PC-3 (cell line): ENCODE results near the gene TLN1. TPM values are rescaled to one million over a fixed set of nuclear protein-coding genes. Genes with fewer than 3 reads are reported as not detected.

ENCODE experiments used
- ATAC-seq: fragments of 200-7000 bp; cut with Tn5 transposase; 2 replicates; pipeline ENCODE4 v1.9.1; 2020; ENCODE audit warnings: mild to moderate bottlenecking, moderate library complexity
- BruUV-seq: library from RNA; stranded (reverse); fragments of 400-500 nt; replicated peaks from 2 replicates; lab custom pipeline; 2021; lab: Mats Ljungman, UMichigan
- CTCF ChIA-PET: fragments of 300-600 bp; sonication (Branson Sonifier 250); formaldehyde crosslinking; loops from one replicate; lab custom pipeline; 2022; ENCODE audit warnings: antibody characterized with exemption; lab: Charles Lee
- POLR2A ChIA-PET: fragments of 300-600 bp; sonication (Branson Sonifier 250); formaldehyde crosslinking; loops from one replicate; lab custom pipeline; 2022; ENCODE audit warnings: antibody characterized with exemption; ENCODE audit not compliant: unreplicated experiment; lab: Charles Lee
- DNase-seq: peaks from one replicate; pipeline ENCODE4 v3.0.0-alpha.2; 2015
- H2AFZ ChIP-seq: fragments of 300-600 bp; sonication (generic); 2 replicates; pipeline ENCODE4 v1.6.0; 2016; ENCODE audit warnings: antibody characterized with exemption, low read length
- H3F3A ChIP-seq: fragments of 300-600 bp; sonication (generic); one replicate; pipeline ENCODE4 v1.6.0; 2017; ENCODE audit warnings: antibody characterized with exemption, low read length, control low read depth, mild to moderate bottlenecking; ENCODE audit not compliant: unreplicated experiment
- H3K27ac ChIP-seq: fragments of 300-600 bp; sonication (generic); 2 replicates; pipeline ENCODE4 v1.5.1; 2016; ENCODE audit warnings: mild to moderate bottlenecking, low read length
- H3K27me3 ChIP-seq: fragments of 300-600 bp; sonication (generic); 2 replicates; pipeline ENCODE4 v1.6.1; 2016; ENCODE audit warnings: low read length, mixed read lengths
- H3K36me3 ChIP-seq: fragments of 300-600 bp; sonication (generic); 2 replicates; pipeline ENCODE4 v1.6.1; 2016; ENCODE audit warnings: low read depth, mixed run types, low read length, mixed read lengths
- H3K4me1 ChIP-seq: fragments of 300-600 bp; sonication (generic); 2 replicates; pipeline ENCODE4 v1.5.1; 2016; ENCODE audit warnings: low read length; ENCODE audit not compliant: insufficient read depth
- H3K4me2 ChIP-seq: fragments of 300-600 bp; sonication (generic); 2 replicates; pipeline ENCODE4 v1.6.0; 2016; ENCODE audit warnings: low read length
- H3K4me3 ChIP-seq: fragments of 300-600 bp; sonication (generic); 2 replicates; pipeline ENCODE4 v1.5.1; 2016; ENCODE audit warnings: mild to moderate bottlenecking, low read length, mixed read lengths
- H3K79me2 ChIP-seq: fragments of 300-600 bp; sonication (generic); 2 replicates; pipeline ENCODE4 v1.6.1; 2017; ENCODE audit warnings: low read length, mixed read lengths
- H3K9ac ChIP-seq: fragments of 300-600 bp; sonication (generic); 2 replicates; pipeline ENCODE4 v1.6.0; 2016; ENCODE audit warnings: mild to moderate bottlenecking, low read length
- H3K9me2 ChIP-seq: fragments of 300-600 bp; sonication (generic); replicated peaks from 2 replicates; pipeline ENCODE4 v1.6.1; 2016; ENCODE audit warnings: mixed run types, low read length, mixed read lengths
- H3K9me3 ChIP-seq: fragments of 300-600 bp; sonication (generic); 2 replicates; pipeline ENCODE4 v1.6.1; 2016; ENCODE audit warnings: low read length, mixed read lengths
- H4K20me1 ChIP-seq: fragments of 300-600 bp; sonication (generic); 2 replicates; pipeline ENCODE4 v1.6.1; 2016; ENCODE audit warnings: low read length, mixed read lengths
- EZH2 ChIP-seq: fragments of 300-600 bp; sonication (generic); IDR thresholded peaks from one replicate; pipeline ENCODE4 v1.6.1; 2017; ENCODE audit warnings: antibody characterized with exemption, mild to moderate bottlenecking, low read length; ENCODE audit not compliant: unreplicated experiment
- EZH2phosphoT487 ChIP-seq: fragments of 300-600 bp; sonication (generic); IDR thresholded peaks from 2 replicates; pipeline ENCODE4 v1.6.1; 2018; ENCODE audit warnings: mild to moderate bottlenecking, antibody characterized with exemption, low read length, borderline replicate concordance
- intact Hi-C: fragments of 100-400 bp; cut with micrococcal nuclease; formaldehyde crosslinking; loops from 2 replicates; pipeline ENCODE4 v1.9.0; 2023
- total RNA-seq: library from RNA; depleted of rRNA; stranded (reverse); fragments of >200 nt; gene quantifications from 2 replicates; pipeline ENCODE4 v1.2.3, GENCODE V29; 2014
- TF ChIP-seq, protein P1 (sequence below): fragments of 300-600 bp; sonication (generic); conservative IDR thresholded peaks from 2 replicates; pipeline ENCODE4 v1.5.1; 2017; ENCODE audit warnings: antibody characterized with exemption, low read depth, mild to moderate bottlenecking, low read length

TLN1 gene
- total RNA-seq, 1 experiment from 2014 or later, result 118 TPM

DNA sequence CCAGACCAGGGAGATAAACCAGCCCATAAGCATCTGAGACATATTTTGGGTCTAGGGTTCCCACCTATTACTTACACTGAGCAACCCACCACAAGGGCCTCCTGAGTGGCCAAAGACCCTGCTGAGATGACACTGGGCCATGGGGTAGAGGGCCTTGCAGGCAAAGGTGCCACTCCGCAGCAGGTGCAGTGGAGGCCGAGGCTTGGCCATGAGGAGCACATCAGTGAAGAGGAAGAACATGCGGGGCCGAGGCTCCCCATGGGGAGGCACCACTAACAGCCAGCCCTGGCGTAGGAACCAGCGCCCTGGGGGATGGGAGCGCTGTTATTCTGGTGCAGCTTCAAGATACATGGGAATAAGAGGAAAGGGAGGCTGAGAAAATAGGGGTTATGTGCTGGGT, 69.6 kb downstream of the TLN1 start:
- H3K9me2 ChIP-seq, result no peaks in the 10 kb centered on the region
- CTCF ChIA-PET, result no interaction called here
- H3K4me2 ChIP-seq, result no peak overlapping the region
- intact Hi-C loops, result no loop called here
- no peak overlapping the region for H2AFZ ChIP-seq
- no peak for ATAC-seq
- no peak overlapping the region for H3K4me3 ChIP-seq
- H3K4me1 ChIP-seq, result peaks cover 43% of the 10 kb centered on the region
- no peak overlapping the region for H3K27ac ChIP-seq
- H3K36me3 ChIP-seq, result peaks cover 20% of the 10 kb centered on the region
- POLR2A ChIA-PET, result no interaction called here
- H3K9ac ChIP-seq, result no peak overlapping the region
- H4K20me1 ChIP-seq, result no peaks in the 10 kb centered on the region
- H3K9me3 ChIP-seq, result no peaks in the 10 kb centered on the region
- no peak for DNase-seq
- TF ChIP-seq, protein P1, sequence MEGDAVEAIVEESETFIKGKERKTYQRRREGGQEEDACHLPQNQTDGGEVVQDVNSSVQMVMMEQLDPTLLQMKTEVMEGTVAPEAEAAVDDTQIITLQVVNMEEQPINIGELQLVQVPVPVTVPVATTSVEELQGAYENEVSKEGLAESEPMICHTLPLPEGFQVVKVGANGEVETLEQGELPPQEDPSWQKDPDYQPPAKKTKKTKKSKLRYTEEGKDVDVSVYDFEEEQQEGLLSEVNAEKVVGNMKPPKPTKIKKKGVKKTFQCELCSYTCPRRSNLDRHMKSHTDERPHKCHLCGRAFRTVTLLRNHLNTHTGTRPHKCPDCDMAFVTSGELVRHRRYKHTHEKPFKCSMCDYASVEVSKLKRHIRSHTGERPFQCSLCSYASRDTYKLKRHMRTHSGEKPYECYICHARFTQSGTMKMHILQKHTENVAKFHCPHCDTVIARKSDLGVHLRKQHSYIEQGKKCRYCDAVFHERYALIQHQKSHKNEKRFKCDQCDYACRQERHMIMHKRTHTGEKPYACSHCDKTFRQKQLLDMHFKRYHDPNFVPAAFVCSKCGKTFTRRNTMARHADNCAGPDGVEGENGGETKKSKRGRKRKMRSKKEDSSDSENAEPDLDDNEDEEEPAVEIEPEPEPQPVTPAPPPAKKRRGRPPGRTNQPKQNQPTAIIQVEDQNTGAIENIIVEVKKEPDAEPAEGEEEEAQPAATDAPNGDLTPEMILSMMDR, result no peak
- TF ChIP-seq EZH2phosphoT487, result no peak
- TF ChIP-seq EZH2, result no peak
- H3K27me3 ChIP-seq, result no peaks in the 10 kb centered on the region
- H3K79me2 ChIP-seq, result peaks cover 40% of the 10 kb centered on the region
- BruUV-seq, result no TSS peak
- H3F3A ChIP-seq, result peaks cover 7% of the 10 kb centered on the region

DNA sequence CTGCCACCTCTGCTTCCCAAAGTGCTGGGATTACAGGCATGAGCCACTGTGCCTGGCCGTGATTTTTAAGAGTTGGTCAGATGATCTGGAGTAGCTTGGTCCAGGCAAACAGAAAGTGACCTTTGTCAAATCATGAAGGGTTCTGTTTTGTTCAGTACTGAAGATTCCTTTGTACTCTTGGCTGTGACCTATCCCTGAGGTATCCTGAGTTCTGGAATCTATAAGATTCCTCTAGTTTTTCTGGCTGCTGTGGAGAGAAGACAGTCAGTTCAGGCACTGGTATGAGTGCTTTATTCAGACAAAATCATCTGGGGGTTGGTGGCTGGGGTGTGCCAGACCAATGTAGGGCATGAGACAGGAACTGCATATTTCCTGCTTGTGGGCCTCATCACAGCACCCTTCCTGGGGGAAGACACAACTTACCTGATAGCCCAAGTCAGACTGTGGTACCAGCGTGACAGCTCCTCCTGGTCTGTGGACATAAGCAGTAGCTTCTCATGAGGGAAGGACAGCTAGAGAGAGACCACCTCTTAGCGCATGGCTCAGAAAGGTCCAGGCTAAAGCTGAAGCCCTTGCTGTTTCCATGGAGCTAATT, 70.1 kb downstream of the TLN1 start:
- Histone ChIP-seq H3K4me2 (no peak overlapping the region), H3K9me3 (no peaks in the 10 kb centered on the region), H3K27me3 (no peaks in the 10 kb centered on the region), H4K20me1 (no peaks in the 10 kb centered on the region), H3K9me2 (no peaks in the 10 kb centered on the region), H2AFZ (no peak overlapping the region), H3K4me3 (no peak overlapping the region), H3K4me1 (peaks cover 47% of the 10 kb centered on the region), H3K27ac (no peak overlapping the region), H3K9ac (no peak overlapping the region), H3F3A (peaks cover 7% of the 10 kb centered on the region), H3K79me2 (peaks cover 40% of the 10 kb centered on the region), H3K36me3 (peaks cover 20% of the 10 kb centered on the region)
- intact Hi-C loops, result no loop called here
- no peak for DNase-seq
- ATAC-seq, result no peak
- ChIA-PET POLR2A (interaction anchor here (0.7 kb wide), 2 partner anchors 70 to 84 kb away, joined by 5 read pairs; partner anchors contain the start of genes CREB3 and TLN1), CTCF (interaction anchor here (0.5 to 1.1 kb wide), 3 partner anchors 30 to 70 kb away, joined by 3 to 8 read pairs (median 8); partner anchors contain the start of genes CREB3 and TLN1)
- BruUV-seq, result no TSS peak
- TF ChIP-seq, protein P1, result no peak
- TF ChIP-seq EZH2phosphoT487 (no peak), EZH2 (no peak)

DNA sequence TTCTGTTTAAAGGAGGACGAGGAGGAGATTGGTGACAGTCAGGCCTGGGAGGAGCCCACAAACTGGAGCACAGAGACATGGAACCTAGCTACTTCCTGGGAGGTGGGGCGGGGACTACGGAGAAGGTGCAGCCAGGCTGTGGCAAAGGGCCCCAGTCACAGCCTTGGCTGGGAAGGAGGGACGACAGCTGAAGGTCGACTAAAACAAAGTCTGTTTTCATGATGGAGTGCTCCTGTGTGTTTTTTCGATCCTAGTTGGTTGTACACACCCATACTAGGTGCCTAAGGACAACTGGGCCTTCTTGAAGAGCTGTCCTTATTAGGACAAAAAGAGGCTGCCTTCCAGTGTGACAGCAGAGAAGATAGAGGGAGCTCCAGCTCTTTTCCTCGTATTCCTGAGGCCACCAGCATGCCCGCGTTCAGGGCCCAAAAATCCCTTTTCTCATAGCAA, 71.0 kb downstream of the TLN1 start:
- TF ChIP-seq, protein P1, result peak; percentile 40; the same call in 1 of the 2 replicates
- TF ChIP-seq EZH2, result no peak
- BruUV-seq, result no TSS peak
- Histone ChIP-seq H2AFZ (no peak overlapping the region), H3K9me3 (no peaks in the 10 kb centered on the region), H3K27me3 (no peaks in the 10 kb centered on the region), H3K79me2 (peaks cover 40% of the 10 kb centered on the region), H4K20me1 (no peaks in the 10 kb centered on the region), H3K36me3 (peaks cover 20% of the 10 kb centered on the region), H3K9me2 (no peaks in the 10 kb centered on the region), H3K27ac (peak overlapping the region; percentile 98), H3K4me2 (no peak overlapping the region), H3K4me1 (peaks cover 47% of the 10 kb centered on the region), H3K9ac (no peak overlapping the region), H3F3A (peaks cover 7% of the 10 kb centered on the region), H3K4me3 (no peak overlapping the region)
- DNase-seq (peak; percentile 23), ATAC-seq (no peak)
- intact Hi-C loops, result no loop called here
- ChIA-PET CTCF (interaction anchor here (0.5 to 1.1 kb wide), 6 partner anchors 31 to 86 kb away, joined by 3 to 8 read pairs (median 3); partner anchors contain the start of genes CREB3 and TLN1), POLR2A (interaction anchor here (0.7 kb wide), 1 partner anchor 71 kb away, joined by 5 read pairs; the partner anchor contains the start of genes CREB3 and TLN1)
